A549 treated with AZD9567 at 1 μM for 4 hours (cell line): ENCODE data around the gene EPRS1. TPM values are rescaled to one million over a fixed set of nuclear protein-coding genes. Genes with fewer than 3 reads are reported as not detected.

ENCODE experiments used
- total RNA-seq: library from RNA; stranded (reverse); fragments of 200-300 nt; extraction: Qiagen RNA extraction; gene quantifications from 5 replicates; pipeline ENCODE4 v1.2.3, GENCODE V29; 2022; ENCODE audit not compliant: insufficient read depth

Gene EPRS1
- 65.0 to 94.7 TPM (median 69.5 TPM) in 5 replicates for total RNA-seq

DNA sequence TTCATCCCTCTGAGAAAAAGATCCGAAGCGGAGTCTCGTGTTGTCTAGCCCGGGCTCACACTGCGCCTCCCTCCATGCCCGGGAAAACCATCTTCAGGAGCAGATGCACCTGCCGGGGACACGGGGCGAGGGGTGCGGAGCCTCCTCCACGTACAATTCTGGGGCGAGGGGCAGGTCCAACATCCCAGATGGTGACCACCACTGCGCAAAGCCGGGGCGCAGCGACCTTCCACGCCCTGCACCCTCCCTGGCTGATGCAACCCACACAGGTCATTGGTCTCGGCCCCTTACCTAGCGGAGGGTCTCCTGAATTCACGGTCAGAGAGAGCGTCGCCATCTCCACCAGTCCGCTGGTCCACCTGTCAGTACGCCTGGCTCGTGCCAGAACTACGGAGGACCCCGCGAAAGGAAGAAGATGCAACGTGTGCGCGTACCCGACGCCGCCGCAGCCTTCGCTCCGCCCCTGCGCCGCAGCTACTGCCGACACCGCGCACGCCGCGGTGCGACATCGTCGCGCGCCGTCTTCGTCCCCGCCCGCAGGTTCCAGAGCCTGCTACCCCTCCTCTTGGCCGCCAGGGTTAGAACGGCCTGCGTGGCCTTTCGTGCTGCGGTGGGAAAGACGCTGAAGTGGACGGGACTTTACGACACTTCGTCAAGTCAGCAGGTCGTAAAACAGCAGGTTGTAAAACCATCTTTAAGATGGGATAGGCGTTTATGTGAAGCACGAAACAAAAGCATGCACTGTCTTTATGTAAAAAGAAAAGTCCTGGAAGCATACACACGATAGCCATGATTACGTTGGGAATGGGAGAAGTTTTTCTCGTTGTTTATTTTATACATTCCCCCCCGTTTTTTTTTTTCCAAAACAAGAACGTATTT is at the start of gene EPRS1:
TSS of gene EPRS1 (minus strand) at position 454 of the 879 bp plus-strand sequence. CDS start at position 337, 117 bp downstream.

GRCh38 chr1:220094016-220094911 is 48.0 kb upstream of the EPRS1 start, which contains the start of gene IARS2:
IARS2 (plus strand) TSS chr1:220094132; CDS start chr1:220094217, 85 bp downstream.

GRCh38 chr1:220089650-220090556 is 43.6 kb upstream of the EPRS1 start, which contains the start of gene BPNT1:
BPNT1 (minus strand) TSS chr1:220089788; CDS start chr1:220079846, 9,942 bp downstream.

Other genes starting within 250 kb of the EPRS1 start
- 0.03 to 0.08 TPM (median 0.06 TPM) in 4 of 5 replicates, not detected in the other for gene SLC30A10, start 117.9 kb downstream of the EPRS1 start, total RNA-seq
- 15.3 to 28.9 TPM (median 15.7 TPM) in 5 replicates for gene BPNT1, start 43.3 kb upstream of the EPRS1 start, total RNA-seq
- 94.3 to 114 TPM (median 104 TPM) in 5 replicates for gene IARS2, start 47.6 kb upstream of the EPRS1 start, total RNA-seq
- gene RAB3GAP2, start 225.9 kb upstream of the EPRS1 start, total RNA-seq: 11.3 to 20.8 TPM (median 14.8 TPM) in 5 replicates